Muscle of leg (tissue), 11 donors: ENCODE measurements around the gene ZNF512B. TPM values are rescaled to one million over a fixed set of nuclear protein-coding genes. Genes with fewer than 3 reads are reported as not detected.

ENCODE experiments used
- DNase-seq: peaks from one replicate; pipeline ENCODE4 v3.0.0; 2013
- H3K27ac ChIP-seq: one replicate; pipeline ENCODE4 v1.5.1; 2013; ENCODE audit warnings: mild to moderate bottlenecking, low read length, control low read depth
- H3K27me3 ChIP-seq: one replicate; pipeline ENCODE4 v1.6.1; 2013; ENCODE audit warnings: low read length; ENCODE audit not compliant: control insufficient read depth, insufficient read depth
- H3K36me3 ChIP-seq: one replicate; pipeline ENCODE4 v1.6.1; 2013; ENCODE audit warnings: low read length; ENCODE audit not compliant: control insufficient read depth, insufficient read depth
- H3K4me1 ChIP-seq: one replicate; pipeline ENCODE4 v1.6.1; 2013; ENCODE audit warnings: low read length; ENCODE audit not compliant: control insufficient read depth, insufficient read depth
- H3K4me3 ChIP-seq: one replicate; pipeline ENCODE4 v1.5.1; 2013; ENCODE audit warnings: low read length, control low read depth
- H3K9me3 ChIP-seq: replicated peaks from 2 replicates; pipeline ENCODE4 v1.6.1; 2013; ENCODE audit warnings: low read depth, low read length; ENCODE audit not compliant: control insufficient read depth
- WGBS: methylation state at CpG from one replicate; pipeline ENCODE4 v1.1.5; 2013; ENCODE audit warnings: missing lambda C conversion rate; ENCODE audit not compliant: insufficient coverage; 5-methylcytosine and 5-hydroxymethylcytosine counted together
- polyA plus RNA-seq, 8 donors: library from polyadenylated mRNA; unstranded; fragments of 120-200 nt; gene quantifications; one replicate each; pipeline versions ENCODE4 v1.2.1 to v1.2.3, GENCODE V29; 2013; ENCODE audit warnings: inconsistent platforms in 1 of 8, low replicate concordance in 1 of 8; ENCODE audit not compliant: insufficient read length in 8 of 8, insufficient read depth in 1 of 8
- total RNA-seq: library from RNA; stranded (reverse); fragments of 120-200 nt; gene quantifications from one replicate; pipeline ENCODE4 v1.2.4, GENCODE V29; 2013

Gene ZNF512B
- total and polyA plus RNA-seq, 9 donors, result 15.5 to 34.0 (median 27.6) TPM

DNA sequence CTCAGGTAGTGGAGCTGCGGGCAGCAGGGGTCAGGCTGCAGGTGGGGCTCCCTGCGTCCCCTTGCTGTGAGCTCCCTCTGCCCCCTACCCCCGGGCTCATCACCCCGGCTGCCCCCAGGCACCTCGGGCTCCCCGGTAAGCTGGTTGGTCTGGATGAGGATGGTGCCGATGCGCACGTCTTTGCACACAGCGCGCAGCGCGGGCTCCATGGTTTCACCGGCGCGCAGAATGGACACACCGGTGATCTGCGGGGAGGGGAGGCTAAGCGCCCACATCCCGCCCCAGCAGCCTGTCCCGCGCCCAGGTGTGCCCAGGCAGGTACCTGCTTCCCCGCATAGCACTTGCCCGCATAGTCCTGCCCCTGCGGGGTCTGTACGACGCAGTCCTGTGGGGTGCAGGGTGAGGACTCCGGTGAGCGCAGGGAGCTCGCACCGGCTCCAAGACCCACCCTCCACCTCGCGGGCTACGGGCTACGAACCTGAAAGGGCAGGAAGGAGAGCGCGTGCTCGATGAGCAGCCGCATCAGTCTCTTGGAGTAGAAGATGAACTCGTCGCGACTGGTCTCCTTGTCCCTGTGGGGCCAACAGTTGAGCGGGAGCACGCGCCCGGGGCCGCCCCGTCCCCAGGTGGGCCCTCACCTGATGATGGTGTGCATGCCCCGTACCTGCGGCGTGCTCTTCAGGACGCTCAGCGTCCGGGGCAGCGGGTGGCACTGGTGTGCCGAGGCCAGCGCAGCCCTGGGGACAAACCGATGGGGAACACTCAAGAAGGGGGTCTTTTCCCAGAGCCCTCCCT, 29.1 kb downstream of the ZNF512B start:
- Histone ChIP-seq H3K9me3 (no peaks in the 10 kb centered on the region), H3K4me1 (peaks cover 14% of the 10 kb centered on the region), H3K36me3 (peaks cover 73% of the 10 kb centered on the region), H3K27me3 (no peaks in the 10 kb centered on the region), H3K4me3 (no peak overlapping the region), H3K27ac (no peak overlapping the region)
- peak; percentile 7 for DNase-seq
- WGBS, result 90% methylated on average over 56 of the region's 58 CpGs

- Histone ChIP-seq H3K9me3 (no peaks in the 10 kb centered on the region), H3K4me1 (peaks cover 14% of the 10 kb centered on the region), H3K4me3 (no peak overlapping the region), H3K36me3 (peaks cover 73% of the 10 kb centered on the region), H3K27me3 (no peaks in the 10 kb centered on the region), H3K27ac (no peak overlapping the region)
- 81% methylated on average over 23 of the region's 23 CpGs for WGBS
- DNase-seq, result no peak
These were observed 29.7 kb downstream of the ZNF512B start for GRCh38 chr20:63940071-63940471.

- no peak overlapping the region for H3K4me3 ChIP-seq
- peak; percentile 11 for DNase-seq
- peaks cover 14% of the 10 kb centered on the region for H3K4me1 ChIP-seq
- H3K27ac ChIP-seq, result no peak overlapping the region
- 64% methylated on average over 18 of the region's 33 CpGs for WGBS
- peaks cover 72% of the 10 kb centered on the region for H3K36me3 ChIP-seq
- no peaks in the 10 kb centered on the region for H3K9me3 ChIP-seq
- H3K27me3 ChIP-seq, result no peaks in the 10 kb centered on the region
These were observed 30.4 kb downstream of the ZNF512B start for GRCh38 chr20:63939061-63939935.

- Histone ChIP-seq H3K4me3 (no peak overlapping the region), H3K27ac (no peak overlapping the region), H3K27me3 (no peaks in the 10 kb centered on the region), H3K9me3 (no peaks in the 10 kb centered on the region), H3K4me1 (peaks cover 3% of the 10 kb centered on the region), H3K36me3 (peaks cover 62% of the 10 kb centered on the region)
- 90% methylated on average over 8 of the region's 14 CpGs for WGBS
- DNase-seq, result no peak
These were observed 32.1 kb downstream of the ZNF512B start for GRCh38 chr20:63937596-63937995.

DNA sequence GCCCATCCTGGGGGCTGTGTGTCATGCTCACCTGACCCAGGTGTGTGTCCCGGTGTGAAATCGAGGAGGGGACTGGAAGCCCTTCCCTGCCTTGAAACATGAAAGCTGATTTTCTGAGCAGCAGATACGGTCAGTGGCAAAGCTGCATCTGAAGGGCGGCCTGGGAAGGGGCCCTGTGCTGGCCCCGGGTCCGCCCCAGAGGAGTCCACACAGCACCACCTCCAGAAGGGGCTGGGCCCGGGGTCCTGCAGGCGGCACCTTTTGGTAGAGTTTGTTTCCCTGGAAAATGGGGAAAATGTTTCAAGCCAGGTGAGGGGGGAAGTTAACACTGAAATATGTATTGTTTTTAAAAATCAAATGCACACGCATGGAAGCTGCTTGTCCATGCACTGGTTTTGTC, 34.3 kb downstream of the ZNF512B start:
- H3K4me1 ChIP-seq, result no peaks in the 10 kb centered on the region
- 86% methylated on average over 7 of the region's 9 CpGs for WGBS
- peaks cover 70% of the 10 kb centered on the region for H3K36me3 ChIP-seq

DNA sequence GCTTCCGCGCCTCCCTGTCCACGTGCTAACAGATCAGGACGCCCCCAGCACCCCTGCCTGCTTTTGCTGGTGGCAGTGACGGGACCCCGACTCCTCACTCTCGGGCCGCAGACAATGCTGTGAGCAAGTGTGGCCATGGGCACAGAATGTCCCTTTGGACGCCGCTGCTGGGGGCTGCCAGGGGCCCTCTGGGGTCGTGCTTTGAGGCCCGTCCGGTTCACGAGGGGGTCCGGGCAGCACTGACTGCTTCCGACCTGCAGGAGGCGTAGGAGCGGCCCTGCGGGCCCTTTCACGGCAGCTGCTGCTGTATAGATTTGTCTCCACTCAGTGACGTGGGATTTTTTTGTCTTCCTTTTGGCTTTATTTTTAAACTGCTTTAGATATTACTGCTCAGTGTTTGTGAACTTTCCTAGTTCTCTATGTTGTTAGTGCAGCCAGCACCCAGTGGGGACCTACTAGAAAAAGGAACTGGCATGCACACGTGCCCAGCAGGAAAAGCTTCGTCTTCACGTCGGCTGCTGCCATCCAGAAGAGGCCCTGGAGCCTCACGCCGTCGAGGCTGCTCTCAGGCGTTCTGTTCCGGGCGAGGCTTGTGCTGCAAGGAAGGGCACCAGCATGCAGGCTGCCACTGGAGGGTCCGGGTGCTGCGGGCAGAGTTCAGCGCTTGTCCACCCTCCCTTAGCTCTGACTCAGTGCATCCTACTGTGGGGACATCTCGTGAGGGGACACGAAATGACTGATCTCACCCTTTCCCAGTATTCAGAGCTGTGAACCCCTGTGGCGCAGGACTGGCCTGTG, 35.3 kb downstream of the ZNF512B start:
- H3K36me3 ChIP-seq, result peaks cover 67% of the 10 kb centered on the region

More for the DNA sequence above, 34.3 kb downstream of the ZNF512B start:
- Histone ChIP-seq H3K4me3 (no peak overlapping the region), H3K27me3 (no peaks in the 10 kb centered on the region), H3K27ac (no peak overlapping the region), H3K9me3 (no peaks in the 10 kb centered on the region)
- DNase-seq, result no peak

DNA sequence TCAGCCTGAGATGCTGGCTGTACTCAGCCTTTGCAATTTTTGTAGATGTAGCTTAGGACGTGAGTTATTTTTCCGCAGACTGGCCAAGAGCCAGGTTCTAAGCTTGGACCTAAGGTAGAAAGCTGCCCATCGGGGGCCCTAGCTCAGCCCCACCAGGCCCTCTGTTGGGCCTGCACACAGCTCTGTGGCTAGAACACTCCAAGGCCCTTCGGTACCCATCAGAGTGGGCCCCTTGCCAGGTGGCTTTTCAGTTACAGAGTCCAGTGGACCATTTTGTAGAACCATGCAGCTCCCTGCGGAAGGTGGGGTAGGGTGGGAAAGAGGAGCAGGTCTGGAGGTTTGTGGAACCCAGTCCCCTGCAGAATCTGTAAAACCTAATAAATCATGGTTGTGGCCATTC, 36.1 kb downstream of the ZNF512B start:
- peaks cover 66% of the 10 kb centered on the region for H3K36me3 ChIP-seq
- no peak overlapping the region for H3K27ac ChIP-seq
- H3K4me3 ChIP-seq, result no peak overlapping the region
- WGBS, result 60% methylated on average over 5 of the region's 5 CpGs
- no peaks in the 10 kb centered on the region for H3K9me3 ChIP-seq
- no peaks in the 10 kb centered on the region for H3K27me3 ChIP-seq
- no peak for DNase-seq
- no peaks in the 10 kb centered on the region for H3K4me1 ChIP-seq

More for the DNA sequence above, 35.3 kb downstream of the ZNF512B start:
- WGBS, result 72% methylated on average over 29 of the region's 37 CpGs
- DNase-seq, result no peak
- Histone ChIP-seq H3K4me3 (no peak overlapping the region), H3K27me3 (no peaks in the 10 kb centered on the region), H3K9me3 (no peaks in the 10 kb centered on the region), H3K4me1 (no peaks in the 10 kb centered on the region), H3K27ac (no peak overlapping the region)

GRCh38 chr20:63932606-63933160, 37.0 kb downstream of the ZNF512B start:
- no peaks in the 10 kb centered on the region for H3K9me3 ChIP-seq
- H3K4me3 ChIP-seq, result no peak overlapping the region
- DNase-seq, result no peak
- H3K36me3 ChIP-seq, result peaks cover 74% of the 10 kb centered on the region
- no peaks in the 10 kb centered on the region for H3K4me1 ChIP-seq
- WGBS, result 89% methylated on average over 16 of the region's 17 CpGs
- H3K27me3 ChIP-seq, result no peaks in the 10 kb centered on the region
- H3K27ac ChIP-seq, result no peak overlapping the region

GRCh38 chr20:63931735-63932134, 38.0 kb downstream of the ZNF512B start:
- no peaks in the 10 kb centered on the region for H3K9me3 ChIP-seq
- no peaks in the 10 kb centered on the region for H3K27me3 ChIP-seq
- peaks cover 72% of the 10 kb centered on the region for H3K36me3 ChIP-seq
- no peak overlapping the region for H3K4me3 ChIP-seq
- H3K4me1 ChIP-seq, result no peaks in the 10 kb centered on the region
- WGBS, result 97% methylated on average over 10 of the region's 19 CpGs
- DNase-seq, result no peak
- H3K27ac ChIP-seq, result no peak overlapping the region
